ENCODE measurements around the gene CD207. TPM values are rescaled to one million over a fixed set of nuclear protein-coding genes. Genes with fewer than 3 reads are reported as not detected.

Gene CD207
- total and polyA plus RNA-seq, 7 donors = 0.04 to 0.59 (median 0.16) TPM; not detected in 1

- Histone ChIP-seq H3K36me3 (ENCODE audit: insufficient read depth in 1 of 2, low read depth in 1 of 2) (no peaks in the 10 kb centered on the region), H3K9me3 (no peaks in the 10 kb centered on the region), H3K27ac (no peak within 1 kb of the TSS), H3K4me3 (peak within 1 kb of the TSS; percentile 53), H3K27me3 (ENCODE audit: insufficient read depth in 3 of 3, low read length in 2 of 3) (peaks cover 2 to 64% (median 9%) of the 10 kb centered on the region in 3 donors), H3K4me1 (peaks cover 3% of the 10 kb centered on the region)
- TF ChIP-seq, protein P1, sequence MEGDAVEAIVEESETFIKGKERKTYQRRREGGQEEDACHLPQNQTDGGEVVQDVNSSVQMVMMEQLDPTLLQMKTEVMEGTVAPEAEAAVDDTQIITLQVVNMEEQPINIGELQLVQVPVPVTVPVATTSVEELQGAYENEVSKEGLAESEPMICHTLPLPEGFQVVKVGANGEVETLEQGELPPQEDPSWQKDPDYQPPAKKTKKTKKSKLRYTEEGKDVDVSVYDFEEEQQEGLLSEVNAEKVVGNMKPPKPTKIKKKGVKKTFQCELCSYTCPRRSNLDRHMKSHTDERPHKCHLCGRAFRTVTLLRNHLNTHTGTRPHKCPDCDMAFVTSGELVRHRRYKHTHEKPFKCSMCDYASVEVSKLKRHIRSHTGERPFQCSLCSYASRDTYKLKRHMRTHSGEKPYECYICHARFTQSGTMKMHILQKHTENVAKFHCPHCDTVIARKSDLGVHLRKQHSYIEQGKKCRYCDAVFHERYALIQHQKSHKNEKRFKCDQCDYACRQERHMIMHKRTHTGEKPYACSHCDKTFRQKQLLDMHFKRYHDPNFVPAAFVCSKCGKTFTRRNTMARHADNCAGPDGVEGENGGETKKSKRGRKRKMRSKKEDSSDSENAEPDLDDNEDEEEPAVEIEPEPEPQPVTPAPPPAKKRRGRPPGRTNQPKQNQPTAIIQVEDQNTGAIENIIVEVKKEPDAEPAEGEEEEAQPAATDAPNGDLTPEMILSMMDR (IDR thresholded peaks at IDR 0.05) = no peak
- intact Hi-C loops (cut with DNase I) = loop anchor here in 1 of 2 donors (5.0 kb wide), 1 partner anchor 157 kb away; no protein-coding TSS in a partner anchor
- DNase-seq = no peak
- WGBS, 3 donors = 1 to 3% (median 3%) methylated on average over 52 to 69 of the region's 69 CpGs
- ATAC-seq = peak; percentile 20 to 53 (median 36)
These were observed 45.3 kb downstream of the CD207 start, which contains the start of gene FIGLA for GRCh38 chr2:70790136-70790828. TSS of gene FIGLA (minus strand) at chr2:70790643. CDS start at chr2:70790638, 5 bp downstream.

- Histone ChIP-seq H3K27ac (no peak overlapping the region), H3K9me3 (no peaks in the 10 kb centered on the region), H3K4me1 (peaks cover 3% of the 10 kb centered on the region), H3K36me3 (ENCODE audit: insufficient read depth in 1 of 2, low read depth in 1 of 2) (no peaks in the 10 kb centered on the region), H3K4me3 (peak overlapping the region; percentile 53), H3K27me3 (ENCODE audit: insufficient read depth in 3 of 3, low read length in 2 of 3) (peaks cover 2 to 64% (median 9%) of the 10 kb centered on the region in 3 donors)
- TF ChIP-seq, protein P1 (IDR thresholded peaks at IDR 0.05) = peak; percentile 60
- ATAC-seq (peak; percentile 59 to 84 (median 66)), DNase-seq (peak; percentile 31 to 64)
- 5 to 8% (median 6%) methylated on average over 33 of the region's 33 CpGs for WGBS, 3 donors
- intact Hi-C loops (cut with DNase I) = loop anchor here in 1 of 2 donors (2.0 to 5.0 kb wide), 2 partner anchors 81 to 158 kb away; no protein-coding TSS in a partner anchor
These were observed 46.1 kb downstream of the CD207 start for GRCh38 chr2:70789304-70790135.

DNA sequence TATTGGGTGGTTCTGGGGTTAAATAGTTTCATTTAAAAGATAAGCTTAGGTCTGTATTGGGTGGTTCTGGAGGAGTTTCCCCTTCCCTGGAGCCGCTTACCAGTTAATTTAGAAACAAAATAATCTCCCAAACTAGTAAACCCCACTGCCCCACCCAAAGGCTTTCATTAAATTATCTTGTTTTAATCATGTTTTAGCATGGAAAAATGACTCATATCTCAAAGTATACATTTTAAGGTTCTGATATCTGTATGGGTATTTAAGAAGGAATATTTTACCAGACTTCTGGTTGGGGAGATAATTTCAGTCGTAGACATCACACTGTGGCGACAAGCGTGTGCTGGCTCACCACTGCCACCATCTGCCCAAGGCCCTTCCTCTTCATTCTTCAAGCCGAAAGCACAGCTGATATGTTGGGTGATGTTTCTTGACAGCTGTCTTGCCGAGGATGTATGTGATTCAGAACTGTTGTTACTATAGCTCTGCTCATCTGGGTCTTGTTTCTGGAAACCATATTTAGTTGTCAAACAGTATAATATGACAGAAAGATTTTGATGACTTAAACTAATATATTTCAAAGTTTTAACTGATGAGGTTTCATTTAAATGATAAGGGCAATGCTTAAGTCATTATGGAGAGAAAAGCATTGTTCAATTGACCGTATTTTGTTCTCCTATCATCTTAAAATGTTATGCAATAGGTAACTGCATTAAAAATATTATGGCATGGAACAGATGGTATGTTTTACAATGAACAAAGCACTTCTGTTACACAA lies 50.3 kb downstream of the CD207 start:
- 25 to 29% (median 25%) methylated on average over 7 of the region's 7 CpGs for WGBS, 3 donors
- intact Hi-C loops (cut with DNase I) = no loop called here
- TF ChIP-seq, protein P1 (IDR thresholded peaks at IDR 0.05) = peak; percentile 22
- peaks cover 0 to 47% (median 3%) of the 10 kb centered on the region in 3 donors for H3K27me3 ChIP-seq (ENCODE audit: insufficient read depth in 3 of 3, low read length in 2 of 3)
- no peak overlapping the region for H3K27ac ChIP-seq
- H3K4me1 ChIP-seq = peaks cover 3% of the 10 kb centered on the region
- ATAC-seq = peak in 1 of 4 donors; percentile 44
- H3K9me3 ChIP-seq = no peaks in the 10 kb centered on the region
- no peak overlapping the region for H3K4me3 ChIP-seq
- no peaks in the 10 kb centered on the region for H3K36me3 ChIP-seq (ENCODE audit: insufficient read depth in 1 of 2, low read depth in 1 of 2)
- DNase-seq = no peak

DNA sequence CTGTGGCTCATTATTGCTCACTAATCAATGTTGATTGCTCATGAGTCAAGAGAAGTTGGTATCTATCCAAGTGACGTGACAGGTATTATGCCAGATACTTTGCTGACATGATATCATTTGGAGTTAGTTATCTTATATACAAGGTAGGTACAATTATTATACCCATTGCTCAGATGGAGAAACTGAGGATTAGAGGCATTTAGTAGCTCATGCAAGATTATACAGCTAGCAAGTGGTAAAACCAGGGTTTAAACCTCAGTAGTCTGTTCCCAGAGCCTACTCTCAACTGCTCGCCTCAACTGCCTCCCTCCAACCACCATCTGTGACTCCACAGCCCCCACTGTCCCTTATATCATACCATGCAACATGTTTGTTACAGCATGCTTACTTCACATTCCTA lies 51.3 kb downstream of the CD207 start:
- Histone ChIP-seq H3K27me3 (ENCODE audit: insufficient read depth in 3 of 3, low read length in 2 of 3) (peaks cover under 1 to 38% (median 2%) of the 10 kb centered on the region in 3 donors), H3K36me3 (ENCODE audit: insufficient read depth in 1 of 2, low read depth in 1 of 2) (no peaks in the 10 kb centered on the region), H3K4me3 (no peak overlapping the region), H3K4me1 (no peaks in the 10 kb centered on the region), H3K27ac (no peak overlapping the region), H3K9me3 (no peaks in the 10 kb centered on the region)
- WGBS, 3 donors = 93 to 100% (median 100%) methylated on average over 2 of the region's 2 CpGs
- intact Hi-C loops (cut with DNase I) = no loop called here
- no peak for ATAC-seq
- no peak for DNase-seq
- TF ChIP-seq, protein P1 (IDR thresholded peaks at IDR 0.05) = no peak

Other genes starting within 250 kb of the CD207 start
- gene ADD2, start 67.6 kb downstream of the CD207 start, total RNA-seq = 1 to 10 TPM in 2 of 4 donors, under 1 TPM in 2; 0.85 to 2.6 (median 1.4) TPM
- under 1 TPM; 0.09 to 0.79 (median 0.22) TPM for gene ADD2, start 67.6 kb downstream of the CD207 start, polyA plus RNA-seq
- gene FIGLA, start 45.2 kb downstream of the CD207 start, total RNA-seq = not detected
- gene FIGLA, start 45.2 kb downstream of the CD207 start, polyA plus RNA-seq = under 1 TPM in 2 of 3 donors, not detected in 1; 0.12 to 0.21 TPM
- under 1 TPM in 3 of 4 donors, not detected in 1; 0.36 to 0.64 (median 0.44) TPM for gene CLEC4F, start 15.2 kb downstream of the CD207 start, total RNA-seq
- under 1 TPM; 0.04 to 0.42 (median 0.21) TPM for gene CLEC4F, start 15.2 kb downstream of the CD207 start, polyA plus RNA-seq
- 1 to 10 TPM in 2 of 4 donors, under 1 TPM in 2; 0.66 to 1.2 (median 0.96) TPM for gene VAX2, start 64.8 kb upstream of the CD207 start, total RNA-seq
- gene VAX2, start 64.8 kb upstream of the CD207 start, polyA plus RNA-seq = under 1 TPM; 0.30 to 0.97 (median 0.48) TPM
- gene ATP6V1B1, start 100.1 kb upstream of the CD207 start, total RNA-seq = under 1 TPM in 2 of 4 donors, not detected in 2; 0.22 to 0.53 TPM
- gene ATP6V1B1, start 100.1 kb upstream of the CD207 start, polyA plus RNA-seq = under 1 TPM; 0.10 to 0.70 (median 0.38) TPM
- under 1 TPM; 0.15 to 0.69 (median 0.49) TPM for gene ANKRD53, start 142.8 kb upstream of the CD207 start, total RNA-seq
- under 1 TPM; 0.27 to 0.77 (median 0.36) TPM for gene ANKRD53, start 142.8 kb upstream of the CD207 start, polyA plus RNA-seq
- gene TEX261, start 159.1 kb upstream of the CD207 start, total RNA-seq = 10 to 100 TPM; 46.7 to 70.7 (median 54.7) TPM
- 10 to 100 TPM; 31.9 to 70.5 (median 34.2) TPM for gene TEX261, start 159.1 kb upstream of the CD207 start, polyA plus RNA-seq
- 10 to 100 TPM; 31.3 to 49.1 (median 37.0) TPM for gene NAGK, start 232.8 kb upstream of the CD207 start, total RNA-seq
- 10 to 100 TPM; 40.9 to 92.8 (median 55.3) TPM for gene NAGK, start 232.8 kb upstream of the CD207 start, polyA plus RNA-seq